Measurements from ENCODE around the gene SCRN2.

Gene SCRN2

GRCh38 chr17:47872019-47872650 is 31.1 kb upstream of the SCRN2 start:
- DNase-seq (ENCODE audit: low spot score): no peak

- DNase-seq (ENCODE audit: low spot score): no peak
These were observed 30.0 kb upstream of the SCRN2 start for GRCh38 chr17:47871048-47871447.

GRCh38 chr17:47870056-47870455 is 29.0 kb upstream of the SCRN2 start:
- DNase-seq (ENCODE audit: low spot score): no peak

GRCh38 chr17:47869114-47869513 is 28.0 kb upstream of the SCRN2 start:
- DNase-seq (ENCODE audit: low spot score): no peak

GRCh38 chr17:47867813-47868533 is 26.9 kb upstream of the SCRN2 start:
- no peak for DNase-seq (ENCODE audit: low spot score)

- no peak for DNase-seq (ENCODE audit: low spot score)
These were observed 25.9 kb upstream of the SCRN2 start for GRCh38 chr17:47866941-47867340.

- peak; percentile 52 for DNase-seq (ENCODE audit: low spot score)
These were observed 23.7 kb upstream of the SCRN2 start for GRCh38 chr17:47864791-47865216.

GRCh38 chr17:47862621-47863440 is 21.8 kb upstream of the SCRN2 start:
- DNase-seq (ENCODE audit: low spot score): no peak

- no peak for DNase-seq (ENCODE audit: low spot score)
These were observed 19.3 kb upstream of the SCRN2 start for GRCh38 chr17:47860386-47860785.

- DNase-seq (ENCODE audit: low spot score): no peak
These were observed 16.7 kb upstream of the SCRN2 start for GRCh38 chr17:47857551-47858455.

- no peak for DNase-seq (ENCODE audit: low spot score)
These were observed 15.8 kb upstream of the SCRN2 start for GRCh38 chr17:47856830-47857229.

- DNase-seq (ENCODE audit: low spot score): no peak
These were observed 14.7 kb upstream of the SCRN2 start for GRCh38 chr17:47855737-47856136.

- no peak for DNase-seq (ENCODE audit: low spot score)
These were observed 12.5 kb upstream of the SCRN2 start for GRCh38 chr17:47853616-47854015.

GRCh38 chr17:47852113-47852949 is 11.3 kb upstream of the SCRN2 start:
- DNase-seq (ENCODE audit: low spot score): no peak

- DNase-seq (ENCODE audit: low spot score): no peak
These were observed 10.7 kb upstream of the SCRN2 start for GRCh38 chr17:47851764-47852112.

- DNase-seq (ENCODE audit: low spot score): peak; percentile 42
These were observed 9.9 kb upstream of the SCRN2 start, which contains the start of gene SP6 for GRCh38 chr17:47850692-47851573. SP6 (minus strand) TSS chr17:47851163; CDS start chr17:47848429, 2,734 bp downstream.

- DNase-seq (ENCODE audit: low spot score): no peak
These were observed 9.3 kb upstream of the SCRN2 start for GRCh38 chr17:47850373-47850691.

GRCh38 chr17:47848198-47848513 is 7.1 kb upstream of the SCRN2 start:
- no peak for DNase-seq (ENCODE audit: low spot score)

- no peak for DNase-seq (ENCODE audit: low spot score)
These were observed 6.5 kb upstream of the SCRN2 start for GRCh38 chr17:47847341-47848197.
